ENCODE results near the gene EXOC4.

EXOC4 gene

DNA sequence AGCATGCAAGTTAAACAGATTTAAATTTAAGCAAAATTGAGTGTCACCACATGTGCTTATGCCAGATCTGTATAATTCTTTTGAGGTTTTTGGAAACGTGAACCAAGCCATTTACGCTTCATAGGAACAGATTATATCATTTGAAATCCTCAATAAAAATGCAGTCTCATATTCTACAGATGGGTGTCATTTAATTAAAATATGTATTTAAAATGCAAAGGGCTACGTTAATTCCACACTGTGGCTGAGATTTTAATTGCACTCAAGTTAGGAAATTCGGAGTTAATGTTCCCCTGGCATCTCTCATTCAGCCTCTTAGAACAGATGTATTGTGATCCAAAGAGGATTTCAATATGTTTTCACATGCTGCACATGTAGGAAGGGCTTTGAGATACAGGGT lies 709.8 kb downstream of the EXOC4 start:
- no peak overlapping the region for H2AFZ ChIP-seq (ENCODE audit: low read depth, low read length)
- H3K36me3 ChIP-seq (ENCODE audit: insufficient read depth, low read length), result no peaks in the 10 kb centered on the region
- no peaks in the 10 kb centered on the region for H3K9me3 ChIP-seq (ENCODE audit: low read length)
- H3K4me3 ChIP-seq (ENCODE audit: low read length), result no peak overlapping the region
- peaks cover 9% of the 10 kb centered on the region for H3K4me1 ChIP-seq (ENCODE audit: insufficient read depth, low read length)
- H3K27me3 ChIP-seq (ENCODE audit: insufficient read depth, low read length), result no peaks in the 10 kb centered on the region

DNA sequence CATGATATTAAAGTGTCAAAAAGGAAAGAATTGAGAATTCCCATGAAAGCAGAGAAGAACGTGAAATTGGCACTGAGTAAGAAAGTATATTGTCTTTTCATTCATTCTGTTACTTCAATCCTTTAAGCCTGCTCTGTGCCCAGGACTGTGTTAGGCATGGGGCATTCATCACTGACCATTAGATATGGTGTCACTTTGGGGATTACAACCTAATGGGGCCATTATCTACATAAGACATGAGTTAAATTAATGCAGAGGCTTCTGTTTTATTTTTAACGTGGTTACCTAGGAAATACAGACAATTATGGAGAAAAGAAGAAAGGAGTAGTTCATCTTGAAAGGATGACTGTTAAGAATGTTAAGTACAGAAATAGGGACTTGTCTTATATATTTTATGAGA lies 710.8 kb downstream of the EXOC4 start:
- no peak overlapping the region for H2AFZ ChIP-seq (ENCODE audit: low read depth, low read length)

DNA sequence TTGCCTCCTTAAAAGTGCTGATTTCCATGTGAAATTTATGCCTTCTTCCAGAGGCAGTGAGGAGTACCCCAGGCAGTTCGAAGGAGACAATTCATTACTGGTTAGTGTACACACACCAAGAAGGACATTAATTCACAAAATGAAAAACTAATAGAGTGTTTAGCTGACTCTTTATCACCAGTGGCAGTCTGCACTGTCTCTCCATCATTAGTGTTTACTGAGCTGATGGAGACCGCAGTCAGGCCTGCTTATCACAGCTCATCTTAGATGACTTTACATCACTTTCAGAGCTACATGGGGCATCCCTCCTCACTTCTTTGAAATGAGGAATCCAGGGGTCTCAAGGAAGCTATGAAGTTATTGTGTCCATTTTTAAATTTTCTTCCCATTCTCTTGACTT lies 718.7 kb downstream of the EXOC4 start:
- Histone ChIP-seq H3K27me3 (ENCODE audit: insufficient read depth, low read length) (no peaks in the 10 kb centered on the region), H3K9me3 (ENCODE audit: low read length) (no peaks in the 10 kb centered on the region), H3K4me1 (ENCODE audit: insufficient read depth, low read length) (no peaks in the 10 kb centered on the region), H2AFZ (ENCODE audit: low read depth, low read length) (no peak overlapping the region), H3K36me3 (ENCODE audit: insufficient read depth, low read length) (no peaks in the 10 kb centered on the region), H3K4me3 (ENCODE audit: low read length) (no peak overlapping the region)

More for the DNA sequence above, 710.8 kb downstream of the EXOC4 start:
- Histone ChIP-seq H3K4me3 (ENCODE audit: low read length) (no peak overlapping the region), H3K27me3 (ENCODE audit: insufficient read depth, low read length) (no peaks in the 10 kb centered on the region), H3K9me3 (ENCODE audit: low read length) (no peaks in the 10 kb centered on the region), H3K36me3 (ENCODE audit: insufficient read depth, low read length) (no peaks in the 10 kb centered on the region), H3K4me1 (ENCODE audit: insufficient read depth, low read length) (peaks cover 9% of the 10 kb centered on the region)

DNA sequence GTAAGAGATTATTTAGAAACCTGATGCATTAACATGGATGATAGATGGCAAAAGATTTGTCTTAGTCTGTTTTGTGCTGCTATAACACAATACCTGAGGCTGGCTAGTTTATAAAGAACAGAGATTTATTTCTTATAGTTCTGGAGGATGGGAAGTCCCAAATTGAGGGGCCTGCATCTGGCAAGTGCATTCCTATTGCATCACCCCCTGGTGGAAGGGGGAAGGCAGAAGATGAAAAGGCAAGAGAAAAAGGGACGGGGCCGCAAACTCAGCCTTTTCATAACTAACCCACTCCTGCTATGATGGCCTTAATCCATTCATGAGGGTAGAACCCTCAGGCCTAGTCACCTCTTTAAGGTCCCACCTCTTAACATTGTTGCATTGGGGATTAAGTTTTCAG lies 720.8 kb downstream of the EXOC4 start:
- no peak overlapping the region for H2AFZ ChIP-seq (ENCODE audit: low read depth, low read length)
- no peaks in the 10 kb centered on the region for H3K27me3 ChIP-seq (ENCODE audit: insufficient read depth, low read length)
- no peaks in the 10 kb centered on the region for H3K4me1 ChIP-seq (ENCODE audit: insufficient read depth, low read length)
- H3K4me3 ChIP-seq (ENCODE audit: low read length), result no peak overlapping the region
- no peaks in the 10 kb centered on the region for H3K9me3 ChIP-seq (ENCODE audit: low read length)
- no peaks in the 10 kb centered on the region for H3K36me3 ChIP-seq (ENCODE audit: insufficient read depth, low read length)

DNA sequence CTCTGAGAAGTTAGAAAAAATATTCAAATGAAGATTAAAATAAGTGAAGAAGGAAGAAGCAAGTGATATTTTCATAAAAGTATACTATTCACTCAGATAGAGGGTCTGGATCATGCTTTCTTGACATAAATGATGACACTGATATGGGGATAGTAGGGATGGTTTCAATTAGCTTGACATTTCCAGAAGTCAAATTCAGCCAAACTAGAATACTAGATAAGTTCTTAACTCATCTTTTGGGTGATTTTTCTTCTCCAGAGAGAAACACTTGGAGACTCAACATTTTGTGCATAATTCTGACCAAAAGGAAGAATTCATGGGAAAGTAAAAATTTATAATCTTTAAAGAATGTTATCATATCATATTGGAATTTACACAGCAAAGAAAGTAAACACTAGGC lies 722.3 kb downstream of the EXOC4 start:
- Histone ChIP-seq H3K27me3 (ENCODE audit: insufficient read depth, low read length) (no peaks in the 10 kb centered on the region), H3K36me3 (ENCODE audit: insufficient read depth, low read length) (no peaks in the 10 kb centered on the region), H3K4me1 (ENCODE audit: insufficient read depth, low read length) (no peaks in the 10 kb centered on the region), H3K9me3 (ENCODE audit: low read length) (no peaks in the 10 kb centered on the region), H2AFZ (ENCODE audit: low read depth, low read length) (no peak overlapping the region), H3K4me3 (ENCODE audit: low read length) (no peak overlapping the region)

DNA sequence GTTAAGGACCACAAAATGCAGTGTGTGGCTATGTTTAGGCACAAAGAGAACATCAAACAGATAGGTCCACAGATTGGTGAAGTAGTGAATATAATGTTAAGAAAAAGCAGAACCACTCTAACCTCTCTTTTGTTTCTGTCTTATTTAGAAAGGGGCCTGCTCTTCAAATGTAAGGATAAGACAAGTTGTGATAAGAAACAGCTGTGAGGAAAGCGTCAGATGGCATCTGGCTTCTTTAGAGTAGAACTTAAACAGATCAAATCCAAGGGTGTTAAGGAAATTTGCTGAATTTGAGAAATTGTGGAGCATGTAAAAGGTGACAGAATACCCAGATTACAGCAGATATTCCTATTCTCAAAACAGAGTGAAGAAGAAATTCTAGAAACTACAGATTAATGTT lies 723.3 kb downstream of the EXOC4 start:
- Histone ChIP-seq H3K27me3 (ENCODE audit: insufficient read depth, low read length) (no peaks in the 10 kb centered on the region), H2AFZ (ENCODE audit: low read depth, low read length) (no peak overlapping the region), H3K36me3 (ENCODE audit: insufficient read depth, low read length) (no peaks in the 10 kb centered on the region), H3K9me3 (ENCODE audit: low read length) (no peaks in the 10 kb centered on the region), H3K4me3 (ENCODE audit: low read length) (no peak overlapping the region), H3K4me1 (ENCODE audit: insufficient read depth, low read length) (no peaks in the 10 kb centered on the region)

DNA sequence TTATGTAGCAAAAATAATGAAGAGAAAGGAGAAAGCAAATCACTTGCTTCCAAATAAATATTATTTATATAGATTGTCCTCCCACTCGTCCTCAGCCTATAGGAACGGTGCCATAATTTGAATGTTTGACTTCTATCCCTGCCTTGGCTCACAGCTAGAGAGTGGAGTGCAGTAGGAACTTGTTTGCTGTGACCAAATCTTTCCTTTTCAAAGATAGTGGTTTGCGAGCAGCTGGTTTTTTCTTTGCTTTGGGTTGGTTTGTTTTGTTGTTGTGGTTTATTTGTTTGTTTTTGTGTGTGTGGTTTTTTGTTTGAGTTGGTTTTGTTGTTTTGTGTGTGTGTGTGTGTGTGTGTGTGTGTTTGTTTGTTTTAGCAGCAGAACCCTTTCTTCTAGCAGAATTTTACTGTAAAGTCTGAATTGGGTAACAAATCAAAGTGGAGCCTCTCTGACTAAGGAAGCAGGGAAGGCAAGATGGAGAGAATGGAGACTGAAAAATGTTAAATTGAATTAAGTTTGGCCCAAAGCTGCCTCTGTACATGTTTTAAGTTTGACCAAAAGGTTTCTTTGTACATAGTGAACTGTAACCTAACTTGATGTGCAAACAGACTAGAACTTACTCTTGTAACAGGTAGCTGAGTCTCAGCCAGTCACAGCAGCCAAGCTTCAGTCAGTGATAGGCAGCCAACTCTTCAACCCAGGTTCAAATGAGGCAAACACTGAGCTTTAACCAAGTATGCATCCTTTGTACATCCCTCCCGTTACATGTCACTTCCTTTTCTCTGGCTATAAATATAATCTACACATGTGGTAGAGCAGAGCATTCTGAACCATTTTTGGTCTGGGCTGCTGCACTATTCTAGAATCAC lies 724.8 kb downstream of the EXOC4 start:
- no peak overlapping the region for H3K4me3 ChIP-seq (ENCODE audit: low read length)
- no peak overlapping the region for H2AFZ ChIP-seq (ENCODE audit: low read depth, low read length)
- no peaks in the 10 kb centered on the region for H3K27me3 ChIP-seq (ENCODE audit: insufficient read depth, low read length)
- H3K4me1 ChIP-seq (ENCODE audit: insufficient read depth, low read length), result no peaks in the 10 kb centered on the region
- H3K36me3 ChIP-seq (ENCODE audit: insufficient read depth, low read length), result no peaks in the 10 kb centered on the region
- H3K9me3 ChIP-seq (ENCODE audit: low read length), result no peaks in the 10 kb centered on the region

DNA sequence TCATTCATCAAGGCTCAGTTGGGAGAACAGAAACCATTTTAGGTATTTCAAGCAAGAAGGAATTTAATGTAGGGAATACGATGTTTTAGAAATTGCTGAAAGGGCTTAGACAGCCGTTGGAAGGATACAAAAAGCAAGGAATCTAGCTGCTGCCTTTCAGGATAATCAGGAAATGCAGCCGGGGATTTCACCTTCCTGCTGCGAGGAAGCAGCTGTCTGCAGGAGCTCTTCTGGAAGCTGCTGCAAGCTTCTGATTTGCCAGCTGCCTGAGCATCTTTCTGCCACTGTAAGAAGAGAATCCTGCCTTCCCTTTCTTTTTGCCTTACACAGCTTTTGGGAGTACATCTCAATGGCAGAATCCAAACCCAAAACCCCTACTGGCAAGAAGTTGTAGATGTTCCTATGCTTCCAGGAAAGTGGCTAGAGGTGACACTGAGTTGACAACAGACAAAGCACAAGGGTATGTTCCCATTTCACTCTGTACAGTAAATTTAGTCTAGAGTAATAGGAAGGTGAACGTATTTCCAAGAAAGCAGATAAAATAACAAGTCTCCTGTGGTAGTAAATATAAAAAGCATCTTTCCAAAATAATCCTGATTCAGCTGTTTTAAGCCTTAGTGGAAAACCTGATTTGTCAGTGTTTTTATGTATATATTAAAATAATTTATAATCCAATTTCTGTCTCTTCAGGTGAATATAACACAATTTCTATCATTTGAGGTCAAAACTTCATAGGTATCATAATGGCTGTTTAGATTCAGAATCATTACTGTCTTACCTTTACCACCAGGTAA lies 725.8 kb downstream of the EXOC4 start:
- no peaks in the 10 kb centered on the region for H3K27me3 ChIP-seq (ENCODE audit: insufficient read depth, low read length)
- peaks cover 5% of the 10 kb centered on the region for H3K4me1 ChIP-seq (ENCODE audit: insufficient read depth, low read length)
- H2AFZ ChIP-seq (ENCODE audit: low read depth, low read length), result no peak overlapping the region
- no peak overlapping the region for H3K4me3 ChIP-seq (ENCODE audit: low read length)
- no peaks in the 10 kb centered on the region for H3K9me3 ChIP-seq (ENCODE audit: low read length)
- H3K36me3 ChIP-seq (ENCODE audit: insufficient read depth, low read length), result no peaks in the 10 kb centered on the region

DNA sequence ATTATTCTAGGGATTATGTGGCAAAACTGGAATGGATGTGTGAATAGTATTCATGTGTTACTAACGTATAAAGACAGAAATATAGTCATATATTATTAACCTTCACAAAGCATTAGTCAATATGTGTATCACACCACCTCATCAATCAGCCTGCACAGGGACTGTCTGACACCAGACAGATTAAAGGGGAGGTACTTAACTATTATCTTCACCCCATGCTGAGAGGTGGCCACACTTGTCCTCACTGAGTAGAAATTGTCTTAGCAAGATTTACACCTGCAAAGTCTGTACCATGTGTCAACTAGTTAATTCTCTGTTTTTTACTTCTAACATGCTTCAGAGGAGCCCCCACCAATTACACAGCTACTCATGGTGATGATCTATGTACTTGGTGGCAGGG lies 727.9 kb downstream of the EXOC4 start:
- H3K27me3 ChIP-seq (ENCODE audit: insufficient read depth, low read length), result no peaks in the 10 kb centered on the region
- peaks cover 15% of the 10 kb centered on the region for H3K4me1 ChIP-seq (ENCODE audit: insufficient read depth, low read length)
- no peaks in the 10 kb centered on the region for H3K36me3 ChIP-seq (ENCODE audit: insufficient read depth, low read length)
- no peaks in the 10 kb centered on the region for H3K9me3 ChIP-seq (ENCODE audit: low read length)
- no peak overlapping the region for H3K4me3 ChIP-seq (ENCODE audit: low read length)
- no peak overlapping the region for H2AFZ ChIP-seq (ENCODE audit: low read depth, low read length)

DNA sequence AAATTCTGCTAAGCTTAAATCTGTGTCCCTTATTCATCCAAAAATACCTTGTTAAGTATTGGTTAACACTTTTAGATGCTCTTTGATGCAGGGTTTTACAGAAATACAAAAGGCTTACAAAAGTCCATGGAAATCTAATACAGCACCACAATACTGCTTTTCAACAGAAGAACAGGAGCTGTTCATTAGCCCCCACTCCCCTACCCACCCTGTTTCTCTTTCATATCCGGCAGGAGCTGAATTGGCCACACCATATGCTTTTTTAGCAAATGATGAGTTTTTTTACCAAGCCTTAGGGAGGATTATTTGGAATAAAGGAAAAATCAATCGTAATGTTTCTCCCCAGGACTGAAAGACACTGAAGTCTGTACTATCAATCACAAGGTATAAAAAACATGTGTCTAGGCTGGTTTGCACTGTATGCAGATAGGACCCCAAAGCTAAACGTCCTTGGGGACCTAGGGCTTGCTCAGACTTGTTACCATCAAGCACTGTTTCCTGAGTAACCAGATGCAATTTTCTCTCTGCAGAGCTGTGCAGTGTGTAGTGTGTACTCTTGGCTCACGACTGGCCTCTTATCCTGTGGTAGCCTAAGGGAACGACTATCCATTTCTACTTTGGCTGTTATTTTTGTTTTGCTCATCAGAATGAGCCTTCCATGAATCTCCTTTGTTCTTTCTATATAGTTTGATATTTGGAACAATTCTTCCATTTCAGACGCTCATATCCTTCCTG lies 731.0 kb downstream of the EXOC4 start:
- Histone ChIP-seq H3K4me3 (ENCODE audit: low read length) (no peak overlapping the region), H3K36me3 (ENCODE audit: insufficient read depth, low read length) (no peaks in the 10 kb centered on the region), H3K27me3 (ENCODE audit: insufficient read depth, low read length) (no peaks in the 10 kb centered on the region), H2AFZ (ENCODE audit: low read depth, low read length) (no peak overlapping the region), H3K4me1 (ENCODE audit: insufficient read depth, low read length) (peaks cover 15% of the 10 kb centered on the region), H3K9me3 (ENCODE audit: low read length) (no peaks in the 10 kb centered on the region)

DNA sequence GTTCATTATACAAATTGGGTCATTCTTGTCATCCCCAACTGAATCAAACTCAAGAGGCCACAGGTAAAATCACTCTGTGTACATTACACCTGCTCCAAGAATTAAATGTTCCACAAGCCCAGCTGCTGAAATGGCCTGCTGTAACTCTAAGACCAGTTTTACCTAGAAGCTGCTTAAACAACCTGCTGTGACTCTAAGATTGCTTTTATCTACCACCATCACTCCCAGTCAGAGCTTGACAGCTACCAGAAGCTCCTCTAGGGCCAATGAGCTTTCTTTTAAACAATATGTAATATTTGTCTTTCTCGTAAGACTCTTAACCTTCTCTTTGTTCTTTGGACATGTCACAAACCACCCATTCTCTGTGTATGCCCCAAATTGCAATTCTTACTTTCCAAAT lies 732.4 kb downstream of the EXOC4 start:
- Histone ChIP-seq H3K36me3 (ENCODE audit: insufficient read depth, low read length) (no peaks in the 10 kb centered on the region), H3K4me1 (ENCODE audit: insufficient read depth, low read length) (peaks cover 15% of the 10 kb centered on the region), H3K27me3 (ENCODE audit: insufficient read depth, low read length) (no peaks in the 10 kb centered on the region), H3K4me3 (ENCODE audit: low read length) (no peak overlapping the region), H3K9me3 (ENCODE audit: low read length) (no peaks in the 10 kb centered on the region), H2AFZ (ENCODE audit: low read depth, low read length) (no peak overlapping the region)

DNA sequence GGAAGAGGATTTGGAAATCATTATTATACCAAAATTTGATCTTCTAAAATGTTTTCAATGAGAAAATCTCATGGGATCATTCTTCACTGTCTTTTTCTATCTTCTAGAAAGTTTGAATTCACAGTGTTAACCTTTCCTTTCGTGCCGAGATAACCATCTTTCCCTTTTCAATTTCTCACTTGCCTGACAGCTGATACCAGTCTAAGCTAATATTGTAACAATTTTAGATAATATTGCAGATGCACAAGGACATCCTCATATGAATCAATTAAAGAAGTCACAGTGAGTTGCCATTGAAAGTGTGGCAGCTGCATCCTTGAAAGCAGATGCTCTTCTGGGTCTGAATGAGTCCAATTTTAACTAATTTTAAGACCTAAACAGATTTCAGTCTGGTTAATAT lies 734.7 kb downstream of the EXOC4 start:
- Histone ChIP-seq H3K4me3 (ENCODE audit: low read length) (no peak overlapping the region), H3K36me3 (ENCODE audit: insufficient read depth, low read length) (no peaks in the 10 kb centered on the region), H3K27me3 (ENCODE audit: insufficient read depth, low read length) (no peaks in the 10 kb centered on the region)

DNA sequence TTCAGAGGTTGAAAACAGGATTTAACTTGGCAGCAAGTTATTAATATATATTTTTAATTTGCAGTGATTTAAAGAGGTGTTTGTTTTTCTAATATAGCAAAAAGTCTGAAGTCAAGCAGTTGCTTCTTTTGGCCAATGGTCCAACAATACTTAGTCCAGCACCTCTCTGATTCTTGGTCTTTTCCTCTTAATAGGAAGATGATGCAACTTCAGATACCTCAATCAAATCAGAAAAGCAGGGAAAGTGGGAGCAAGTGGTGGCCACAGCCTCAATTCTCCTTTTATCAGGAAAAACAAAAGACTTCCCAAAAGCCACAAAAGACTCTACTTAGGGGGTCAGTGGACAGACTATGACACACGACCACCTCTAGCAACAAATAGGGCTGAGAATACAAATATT lies 740.7 kb downstream of the EXOC4 start:
- no peaks in the 10 kb centered on the region for H3K36me3 ChIP-seq (ENCODE audit: insufficient read depth, low read length)
- H3K9me3 ChIP-seq (ENCODE audit: low read length), result no peaks in the 10 kb centered on the region
- no peak overlapping the region for H3K4me3 ChIP-seq (ENCODE audit: low read length)
- no peak overlapping the region for H2AFZ ChIP-seq (ENCODE audit: low read depth, low read length)
- no peaks in the 10 kb centered on the region for H3K27me3 ChIP-seq (ENCODE audit: insufficient read depth, low read length)
- no peaks in the 10 kb centered on the region for H3K4me1 ChIP-seq (ENCODE audit: insufficient read depth, low read length)

More for the DNA sequence above, 734.7 kb downstream of the EXOC4 start:
- no peaks in the 10 kb centered on the region for H3K9me3 ChIP-seq (ENCODE audit: low read length)
- H3K4me1 ChIP-seq (ENCODE audit: insufficient read depth, low read length), result peaks cover 15% of the 10 kb centered on the region
- H2AFZ ChIP-seq (ENCODE audit: low read depth, low read length), result no peak overlapping the region
